Cardiac muscle cell (in vitro differentiated cells and primary cell): ENCODE results near the gene CNBD2. TPM values are rescaled to one million over a fixed set of nuclear protein-coding genes. Genes with fewer than 3 reads are reported as not detected.
A peak's percentile ranks its signal among the peaks of the same experiment; 100 is the strongest.

ENCODE experiments used
- DNase-seq, 2 donors: peaks; one replicate each; pipeline versions ENCODE4 v3.0.0 to v3.0.0-alpha.2; 2010 to 2017; ENCODE audit warnings: low read depth in 1 of 2, low spot score in 1 of 2
- H3K27ac ChIP-seq: fragments of 200-600 bp; sonication (generic); 2 replicates; pipeline ENCODE4 v1.5.1; 2016
- H3K27me3 ChIP-seq: fragments of 200-600 bp; sonication (generic); 2 replicates; pipeline ENCODE4 v1.6.0; 2016; ENCODE audit warnings: control low read depth
- H3K36me3 ChIP-seq: fragments of 200-600 bp; sonication (generic); 2 replicates; pipeline ENCODE4 v1.5.1; 2016; ENCODE audit warnings: control low read depth
- H3K4me1 ChIP-seq: fragments of 200-600 bp; sonication (generic); 2 replicates; pipeline ENCODE4 v1.8.1; 2017; ENCODE audit warnings: low read depth, mild to moderate bottlenecking, mixed run types
- H3K4me3 ChIP-seq: fragments of 200-600 bp; sonication (generic); 2 replicates; pipeline ENCODE4 v1.5.1; 2016; ENCODE audit warnings: mild to moderate bottlenecking
- H3K9me3 ChIP-seq: fragments of 200-600 bp; sonication (generic); 2 replicates; pipeline ENCODE4 v1.5.1; 2017; ENCODE audit warnings: low read depth, mild to moderate bottlenecking, control low read depth
- CTCF ChIP-seq: IDR thresholded peaks from 2 replicates; pipeline ENCODE4 v1.5.1; 2012; ENCODE audit warnings: low read depth, mild to moderate bottlenecking, low read length
- polyA plus RNA-seq: library from polyadenylated mRNA; unstranded; fragments of >200 nt; fragmentation: Nextera tagmentation; extraction: Ambion mirVana; gene quantifications from 2 replicates; pipeline ENCODE4 v1.2.1, GENCODE V29; 2016
- total RNA-seq: library from RNA; depleted of rRNA; stranded (reverse); fragments of >200 nt; gene quantifications from 2 replicates; pipeline ENCODE4 v1.2.3, GENCODE V29; 2016

Gene CNBD2
- total and polyA plus RNA-seq, 2 experiments from 2014 or later: 0.82 to 10.4 TPM

DNA sequence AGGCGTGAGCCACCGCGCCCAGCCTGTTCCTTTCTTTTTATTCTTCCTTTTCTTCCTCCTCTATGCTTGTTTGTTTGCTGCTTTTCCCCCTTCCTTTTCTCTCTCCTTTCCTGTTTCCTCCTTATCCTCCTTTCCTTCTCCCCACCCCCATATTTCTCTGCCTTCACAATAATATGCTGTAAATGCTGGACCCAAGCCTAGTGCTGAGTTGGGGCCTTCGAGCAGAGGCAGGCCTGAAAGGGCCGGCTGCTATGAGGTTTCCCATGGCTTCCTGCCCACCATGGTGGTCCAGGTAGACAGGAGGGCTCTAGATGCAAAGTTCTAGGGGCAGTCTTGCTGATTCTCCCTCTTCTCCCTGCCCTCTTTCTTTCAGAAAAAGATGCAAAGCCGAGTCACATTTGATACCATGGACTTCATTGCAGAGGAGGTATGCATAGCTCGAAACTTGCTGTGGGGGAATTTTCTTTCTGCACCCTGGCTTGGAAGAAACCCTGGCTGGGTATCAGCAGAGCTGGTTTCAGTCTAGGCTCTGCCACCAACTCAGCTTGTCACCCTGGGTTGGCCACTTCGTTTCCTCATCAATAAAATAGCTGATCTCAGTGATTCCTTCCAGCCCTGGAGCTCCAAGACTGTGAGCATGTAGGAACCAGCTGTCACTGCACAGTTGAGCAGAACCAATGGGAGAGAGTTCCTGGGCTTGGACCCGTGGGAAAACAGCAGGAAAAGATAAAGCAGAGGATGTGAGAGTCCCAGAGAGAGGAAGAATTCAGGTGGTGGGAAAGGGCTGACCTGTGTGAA lies 7.4 kb downstream of the CNBD2 start:
- Histone ChIP-seq H3K4me3 (no peak overlapping the region), H3K9me3 (no peaks in the 10 kb centered on the region), H3K27me3 (no peaks in the 10 kb centered on the region), H3K4me1 (no peaks in the 10 kb centered on the region), H3K27ac (no peak overlapping the region), H3K36me3 (no peaks in the 10 kb centered on the region)
- TF ChIP-seq CTCF: no peak
- no peak for DNase-seq

DNA sequence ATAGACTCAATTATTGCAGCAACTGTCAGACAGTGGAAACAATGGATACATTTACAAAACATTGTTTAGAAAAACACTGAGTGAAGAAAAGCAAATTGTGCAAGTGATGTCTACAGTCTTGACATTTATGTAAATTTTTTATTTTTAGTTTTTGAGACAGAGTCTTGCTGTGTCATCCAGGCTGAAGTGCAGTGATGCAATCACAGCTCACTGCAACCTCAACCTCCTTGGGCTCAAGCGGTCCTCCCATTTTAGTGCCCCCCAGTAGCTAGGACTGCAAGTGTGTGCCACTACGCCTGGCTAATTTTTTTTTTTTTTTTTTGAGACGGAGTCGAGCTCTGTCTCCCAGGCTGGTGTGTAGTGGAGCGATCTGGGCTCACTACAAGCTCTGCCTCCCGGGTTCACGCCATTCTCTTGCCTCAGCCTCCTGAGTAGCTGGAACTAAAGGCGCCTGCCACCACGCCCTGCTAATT lies 9.7 kb downstream of the CNBD2 start:
- TF ChIP-seq CTCF: no peak
- Histone ChIP-seq H3K4me1 (no peaks in the 10 kb centered on the region), H3K27ac (no peak overlapping the region), H3K4me3 (no peak overlapping the region), H3K9me3 (no peaks in the 10 kb centered on the region), H3K27me3 (no peaks in the 10 kb centered on the region), H3K36me3 (no peaks in the 10 kb centered on the region)
- DNase-seq: peak in 1 of 2 donors; percentile 49

GRCh38 chr20:35979544-35979943 lies 11.2 kb downstream of the CNBD2 start:
- no peaks in the 10 kb centered on the region for H3K4me1 ChIP-seq
- DNase-seq: no peak
- no peak for TF ChIP-seq CTCF
- no peaks in the 10 kb centered on the region for H3K9me3 ChIP-seq
- no peak overlapping the region for H3K4me3 ChIP-seq
- H3K27me3 ChIP-seq: no peaks in the 10 kb centered on the region
- H3K27ac ChIP-seq: no peak overlapping the region
- no peaks in the 10 kb centered on the region for H3K36me3 ChIP-seq

- DNase-seq: no peak
- no peaks in the 10 kb centered on the region for H3K4me1 ChIP-seq
- H3K4me3 ChIP-seq: no peak overlapping the region
- no peaks in the 10 kb centered on the region for H3K36me3 ChIP-seq
- H3K27ac ChIP-seq: no peak overlapping the region
- no peaks in the 10 kb centered on the region for H3K9me3 ChIP-seq
- H3K27me3 ChIP-seq: no peaks in the 10 kb centered on the region
- TF ChIP-seq CTCF: no peak
Measured at GRCh38 chr20:35981969-35982368, 13.6 kb downstream of the CNBD2 start.

DNA sequence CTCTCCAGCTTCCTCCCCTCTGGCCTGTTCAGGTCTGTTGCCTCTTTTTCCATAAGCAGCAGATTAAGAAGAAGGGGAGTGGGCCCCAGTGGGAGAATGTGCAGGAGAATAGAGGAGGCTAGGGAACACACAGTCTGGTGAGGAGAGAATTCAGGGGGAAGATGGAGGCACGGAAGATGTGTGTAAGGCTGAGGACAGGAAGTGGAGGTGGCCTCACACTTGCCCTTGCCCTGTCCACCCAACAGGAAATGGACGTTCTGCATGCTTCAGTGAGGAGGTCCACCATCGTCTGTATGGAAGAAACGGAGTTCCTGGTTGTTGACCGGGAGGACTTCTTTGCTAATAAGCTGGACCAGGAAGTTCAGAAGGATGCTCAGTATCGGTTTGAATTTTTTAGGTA lies 16.0 kb downstream of the CNBD2 start:
- no peaks in the 10 kb centered on the region for H3K4me1 ChIP-seq
- no peak for TF ChIP-seq CTCF

More for the DNA sequence above, 16.0 kb downstream of the CNBD2 start:
- Histone ChIP-seq H3K9me3 (no peaks in the 10 kb centered on the region), H3K36me3 (no peaks in the 10 kb centered on the region), H3K27ac (no peak overlapping the region), H3K4me3 (no peak overlapping the region), H3K27me3 (peaks cover 2% of the 10 kb centered on the region)
- no peak for DNase-seq
